ENCODE data around the gene LRIG1. TPM values are rescaled to one million over a fixed set of nuclear protein-coding genes. Genes with fewer than 3 reads are reported as not detected.

LRIG1 gene
- total RNA-seq, 2 experiments from 2014 or later = 33.8 to 37.1 TPM

- CTCF ChIA-PET = no interaction called here
- POLR2A ChIA-PET = no interaction called here
Measured at GRCh38 chr3:66416556-66417304, 84.1 kb downstream of the LRIG1 start.

- ChIA-PET CTCF (no interaction called here), POLR2A (no interaction called here)
Measured at GRCh38 chr3:66415867-66416428, 84.9 kb downstream of the LRIG1 start.

GRCh38 chr3:66414846-66415245 lies 86.0 kb downstream of the LRIG1 start:
- CTCF ChIA-PET = interaction anchor here (0.9 kb wide), 1 partner anchor 8 kb away, joined by 3 read pairs; no protein-coding TSS in a partner anchor
- POLR2A ChIA-PET = no interaction called here

GRCh38 chr3:66413151-66413751 lies 87.6 kb downstream of the LRIG1 start:
- CTCF ChIA-PET = interaction anchor here (1.5 kb wide), 1 partner anchor 159 kb away, joined by 3 read pairs; no protein-coding TSS in a partner anchor
- POLR2A ChIA-PET = no interaction called here

GRCh38 chr3:66411961-66412887 lies 88.6 kb downstream of the LRIG1 start:
- CTCF ChIA-PET = no interaction called here

GRCh38 chr3:66411474-66411873 lies 89.3 kb downstream of the LRIG1 start:
- POLR2A ChIA-PET = no interaction called here
- CTCF ChIA-PET = interaction anchor here (1.1 kb wide), 1 partner anchor 80 kb away, joined by 3 read pairs; no protein-coding TSS in a partner anchor

More at GRCh38 chr3:66411961-66412887, 88.6 kb downstream of the LRIG1 start:
- POLR2A ChIA-PET = no interaction called here

GRCh38 chr3:66410976-66411375 lies 89.8 kb downstream of the LRIG1 start:
- POLR2A ChIA-PET = no interaction called here
- CTCF ChIA-PET = interaction anchor here (1.1 kb wide), 1 partner anchor 81 kb away, joined by 3 read pairs; no protein-coding TSS in a partner anchor

- ChIA-PET CTCF (interaction anchor here (1.1 kb wide), 1 partner anchor 82 kb away, joined by 3 read pairs; no protein-coding TSS in a partner anchor), POLR2A (no interaction called here)
Measured at GRCh38 chr3:66409771-66410754, 90.8 kb downstream of the LRIG1 start.

GRCh38 chr3:66407611-66408218 lies 93.1 kb downstream of the LRIG1 start:
- POLR2A ChIA-PET = interaction anchor here (1.0 kb wide), 1 partner anchor 92 kb away, joined by 3 read pairs; no protein-coding TSS in a partner anchor
- CTCF ChIA-PET = interaction anchor here (0.6 to 2.1 kb wide), 22 partner anchors 13 to 414 kb away, joined by 3 to 9 read pairs (median 3); no protein-coding TSS in a partner anchor

GRCh38 chr3:66406831-66407610 lies 93.8 kb downstream of the LRIG1 start:
- CTCF ChIA-PET = interaction anchor here (0.7 to 2.1 kb wide), 19 partner anchors 8 to 415 kb away, joined by 3 to 9 read pairs (median 3); no protein-coding TSS in a partner anchor
- POLR2A ChIA-PET = interaction anchor here (1.0 kb wide), 1 partner anchor 93 kb away, joined by 3 read pairs; no protein-coding TSS in a partner anchor

- ChIA-PET POLR2A (no interaction called here), CTCF (interaction anchor here (0.8 to 1.7 kb wide), 3 partner anchors 129 to 416 kb away, joined by 3 to 9 read pairs (median 3); no protein-coding TSS in a partner anchor)
Measured at GRCh38 chr3:66406163-66406562, 94.7 kb downstream of the LRIG1 start.

GRCh38 chr3:66405701-66406091 lies 95.1 kb downstream of the LRIG1 start:
- ChIA-PET POLR2A (no interaction called here), CTCF (interaction anchor here (0.8 to 1.2 kb wide), 2 partner anchors 129 to 404 kb away, joined by 3 read pairs; no protein-coding TSS in a partner anchor)

- ChIA-PET CTCF (interaction anchor here (0.6 to 0.8 kb wide), 2 partner anchors 128 to 462 kb away, joined by 3 read pairs; no protein-coding TSS in a partner anchor), POLR2A (no interaction called here)
Measured at GRCh38 chr3:66404903-66405700, 95.7 kb downstream of the LRIG1 start.

GRCh38 chr3:66404197-66404596 lies 96.6 kb downstream of the LRIG1 start:
- CTCF ChIA-PET = interaction anchor here (0.6 kb wide), 1 partner anchor 247 kb away, joined by 3 read pairs; no protein-coding TSS in a partner anchor
- POLR2A ChIA-PET = no interaction called here

- POLR2A ChIA-PET = no interaction called here
- CTCF ChIA-PET = interaction anchor here (0.6 kb wide), 1 partner anchor 150 kb away, joined by 4 read pairs; no protein-coding TSS in a partner anchor
Measured at GRCh38 chr3:66403323-66403990, 97.4 kb downstream of the LRIG1 start.
